Peyer's patch (tissue), 4 donors: ENCODE results near the gene UBQLN1. TPM values are rescaled to one million over a fixed set of nuclear protein-coding genes. Genes with fewer than 3 reads are reported as not detected.
A peak's percentile ranks its signal among the peaks of the same experiment; 100 is the strongest.

Experiments used
- DNase-seq, 3 donors: peaks; one replicate each; pipeline ENCODE4 v3.0.0-alpha.2; 2017 to 2019
- H3K27ac ChIP-seq, 4 donors: fragments of 200-600 bp; sonication (generic); one replicate each; pipeline ENCODE4 v1.5.1; 2016 to 2019
- H3K27me3 ChIP-seq, 2 donors: fragments of 200-600 bp; sonication (generic); one replicate each; pipeline ENCODE4 v1.5.1; 2019
- H3K36me3 ChIP-seq, 3 donors: fragments of 200-600 bp; sonication (generic); one replicate each; pipeline ENCODE4 v1.5.1; 2016 to 2019
- H3K4me1 ChIP-seq, 4 donors: fragments of 200-600 bp; sonication (generic); one replicate each; pipeline ENCODE4 v1.5.1; 2016 to 2019
- H3K4me3 ChIP-seq, 4 donors: fragments of 200-600 bp; sonication (generic); 1 replicate in 3 of 4; 2 replicates in 1 of 4; pipeline ENCODE4 v1.5.1; 2016 to 2019; ENCODE audit warnings: mild to moderate bottlenecking in 1 of 4
- H3K9me3 ChIP-seq, 4 donors: fragments of 200-600 bp; sonication (generic); one replicate each; pipeline ENCODE4 v1.5.1; 2016 to 2019; ENCODE audit warnings: mild to moderate bottlenecking in 1 of 4
- CTCF ChIP-seq, 6 experiments: fragments of 450-650 bp in 4 of 6; fragments of 200-600 bp in 2 of 6; sonication (generic) in 1 of 6; IDR thresholded peaks; one replicate each; pipeline ENCODE4 v1.5.1; 2017 to 2019; ENCODE audit warnings: antibody characterized with exemption in 6 of 6, mild to moderate bottlenecking in 3 of 6, moderate library complexity in 1 of 6
- POLR2A ChIP-seq, 2 donors: fragments of 450-650 bp; IDR thresholded peaks; one replicate each; pipeline ENCODE4 v1.5.1; 2017; ENCODE audit warnings: antibody characterized with exemption in 2 of 2, mild to moderate bottlenecking in 2 of 2, moderate library complexity in 2 of 2
- total RNA-seq, 4 donors: library from RNA; depleted of rRNA; stranded (reverse); fragments of >200 nt; gene quantifications; one replicate each; pipeline ENCODE4 v1.1.0, GENCODE V29; 2016

UBQLN1 gene
- total RNA-seq, 4 donors from 2014 or later = 65.3 to 117 (median 94.9) TPM

DNA sequence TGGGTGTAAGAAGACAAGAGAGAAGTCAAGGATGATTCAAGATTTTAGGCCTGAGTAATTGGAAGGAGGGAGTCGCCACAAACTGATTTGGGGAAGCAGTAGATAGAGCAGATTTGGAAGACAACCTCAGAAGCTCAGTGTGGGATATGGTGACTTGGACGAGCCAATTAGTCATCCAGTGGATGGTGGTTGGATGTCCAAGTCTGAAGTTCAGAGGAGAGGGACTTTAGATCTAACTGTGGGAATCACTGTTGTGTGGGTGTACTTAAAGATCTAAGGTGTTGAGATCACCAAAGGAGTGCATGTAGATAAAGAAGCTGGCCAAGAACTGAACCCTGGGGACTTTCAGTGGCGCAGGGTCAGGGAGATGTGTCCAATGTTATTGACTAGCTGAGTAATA lies 82.6 kb downstream of the UBQLN1 start:
- peak in 1 of 2 donors; percentile 38 for TF ChIP-seq POLR2A (IDR thresholded peaks at IDR 0.05)
- TF ChIP-seq CTCF (IDR thresholded peaks at IDR 0.05) = no peak
- Histone ChIP-seq H3K4me3 (no peak overlapping the region), H3K36me3 (peaks cover 0 to 5% (median 0%) of the 10 kb centered on the region in 3 donors), H3K27ac (peak overlapping the region in 3 of 4 donors; percentile 88 to 94 (median 94)), H3K9me3 (no peaks in the 10 kb centered on the region), H3K27me3 (no peaks in the 10 kb centered on the region), H3K4me1 (peaks cover 0 to 22% (median 11%) of the 10 kb centered on the region in 4 donors)
- peak in 1 of 3 donors; percentile 76 for DNase-seq

GRCh38 chr9:83623679-83624076 lies 84.1 kb downstream of the UBQLN1 start:
- no peak for DNase-seq

DNA sequence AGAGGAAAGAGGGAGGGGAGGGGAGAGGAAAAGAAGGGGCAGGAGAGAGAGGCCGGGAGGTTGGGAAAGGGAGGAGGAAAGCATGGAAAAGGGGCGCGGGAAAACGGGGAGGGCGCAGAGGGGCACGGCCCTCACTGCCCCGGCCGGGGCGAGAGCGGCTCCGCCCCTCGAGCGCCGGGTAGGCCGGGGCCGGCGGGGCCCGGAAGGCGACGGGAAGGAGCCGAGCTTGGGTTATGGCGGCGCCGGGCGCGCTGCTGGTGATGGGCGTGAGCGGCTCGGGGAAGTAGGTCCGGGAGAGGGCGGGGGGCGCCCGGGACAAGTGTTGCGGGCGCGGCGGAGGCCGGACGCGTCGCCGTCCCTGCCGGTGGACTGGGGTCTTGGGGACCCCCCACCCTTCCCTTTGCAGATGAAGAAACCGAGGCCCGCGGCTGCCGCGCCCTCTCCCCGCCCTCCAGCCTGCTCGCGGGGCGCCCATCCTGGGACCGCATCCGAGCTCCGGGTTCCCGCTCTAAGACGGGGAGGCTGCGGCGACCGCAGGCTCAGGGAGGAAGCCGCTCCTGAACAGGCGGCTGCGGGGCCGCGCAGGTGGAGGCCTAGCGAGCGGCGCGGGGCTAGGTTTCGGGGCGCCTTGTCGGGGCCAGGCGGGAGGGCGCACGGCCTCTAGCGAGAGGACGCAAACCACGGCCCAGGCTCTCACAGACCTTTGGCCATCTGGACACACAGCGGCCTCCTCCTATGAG lies 84.6 kb downstream of the UBQLN1 start, which contains the start of gene IDNK:
Gene IDNK (plus strand): TSS at position 205 of the 740 bp plus-strand sequence. CDS start 29 bp downstream, at position 234.
- peaks cover 0 to 14% (median 9%) of the 10 kb centered on the region in 4 donors for H3K4me1 ChIP-seq

More at GRCh38 chr9:83623679-83624076, 84.1 kb downstream of the UBQLN1 start:
- Histone ChIP-seq H3K27me3 (no peaks in the 10 kb centered on the region), H3K27ac (peak overlapping the region; percentile 88 to 94 (median 93)), H3K9me3 (no peaks in the 10 kb centered on the region), H3K36me3 (peaks cover 0 to 5% (median 0%) of the 10 kb centered on the region in 3 donors), H3K4me3 (peak overlapping the region; percentile 56 to 79 (median 63)), H3K4me1 (peaks cover 0 to 14% (median 9%) of the 10 kb centered on the region in 4 donors)
- no peak for TF ChIP-seq CTCF (IDR thresholded peaks at IDR 0.05)
- TF ChIP-seq POLR2A (IDR thresholded peaks at IDR 0.05) = peak; percentile 7 to 35

GRCh38 chr9:83622433-83622938 lies 85.3 kb downstream of the UBQLN1 start:
- Histone ChIP-seq H3K27me3 (no peaks in the 10 kb centered on the region), H3K36me3 (peaks cover 0 to 4% (median 0%) of the 10 kb centered on the region in 3 donors), H3K9me3 (no peaks in the 10 kb centered on the region), H3K4me1 (peaks cover 0 to 14% (median 9%) of the 10 kb centered on the region in 4 donors), H3K27ac (peak overlapping the region; percentile 88 to 94 (median 93)), H3K4me3 (peak overlapping the region; percentile 56 to 79 (median 63))
- DNase-seq = peak in 1 of 3 donors; percentile 72
- TF ChIP-seq POLR2A (IDR thresholded peaks at IDR 0.05) = no peak

More for the DNA sequence above, 84.6 kb downstream of the UBQLN1 start, which contains the start of gene IDNK:
- H3K4me3 ChIP-seq = peak within 1 kb of the TSS; percentile 56 to 79 (median 63)
- DNase-seq = peak; percentile 58 to 87 (median 84)
- H3K27ac ChIP-seq = peak within 1 kb of the TSS; percentile 88 to 94 (median 93)
- peaks cover 0 to 5% (median 0%) of the 10 kb centered on the region in 3 donors for H3K36me3 ChIP-seq
- no peaks in the 10 kb centered on the region for H3K9me3 ChIP-seq
- TF ChIP-seq POLR2A (IDR thresholded peaks at IDR 0.05) (peak; percentile 46 to 62), CTCF (IDR thresholded peaks at IDR 0.05) (no peak)
- H3K27me3 ChIP-seq = no peaks in the 10 kb centered on the region

DNA sequence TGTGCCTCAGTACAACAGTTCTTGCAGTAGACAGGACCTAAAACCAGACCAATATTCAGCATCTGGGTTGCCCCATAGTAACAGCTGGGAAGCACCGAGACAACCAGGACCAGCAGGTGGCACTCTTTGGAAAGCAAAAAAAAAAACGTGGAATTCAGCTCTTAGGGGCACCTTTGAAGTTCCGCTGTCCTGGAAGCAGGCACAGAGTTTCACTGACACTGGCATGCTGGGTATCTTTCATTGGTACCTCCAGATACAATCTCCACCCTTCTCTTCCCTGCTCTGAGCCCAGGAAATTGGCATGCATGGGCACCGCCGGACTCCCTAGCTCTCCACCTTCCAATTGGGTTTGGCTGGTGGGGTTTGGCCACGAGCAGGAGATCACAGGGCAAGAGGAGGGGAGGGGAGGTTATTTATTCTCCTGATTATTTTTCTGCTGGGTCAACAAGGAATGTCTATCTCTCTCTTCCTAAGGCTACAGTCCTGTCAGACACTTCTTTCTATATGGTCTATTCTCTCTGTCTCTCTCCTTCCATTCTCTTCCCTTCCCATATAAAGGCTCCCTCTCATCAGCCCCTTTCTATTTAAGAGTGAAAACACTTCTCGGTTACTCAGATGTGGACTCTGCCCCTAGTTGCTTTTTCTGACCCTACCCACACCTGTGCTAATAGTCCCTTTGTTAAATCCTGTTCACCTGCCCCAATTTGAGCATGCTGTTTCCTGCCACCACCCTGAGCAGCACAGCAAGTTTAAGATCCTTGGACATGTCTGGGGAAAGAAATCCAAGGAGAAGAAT lies 86.7 kb downstream of the UBQLN1 start:
- Histone ChIP-seq H3K36me3 (no peaks in the 10 kb centered on the region), H3K4me3 (peak overlapping the region in 2 of 4 donors; percentile 19 to 30), H3K4me1 (peaks cover 0 to 14% (median 9%) of the 10 kb centered on the region in 4 donors), H3K27ac (peak overlapping the region in 2 of 4 donors; percentile 2 to 67), H3K27me3 (no peaks in the 10 kb centered on the region), H3K9me3 (no peaks in the 10 kb centered on the region)
- TF ChIP-seq POLR2A (IDR thresholded peaks at IDR 0.05) (no peak), CTCF (IDR thresholded peaks at IDR 0.05) (peak; percentile 13 to 80 (median 70))
- peak; percentile 41 to 72 (median 65) for DNase-seq
